ENCODE results near the gene GNAO1. TPM values are rescaled to one million over a fixed set of nuclear protein-coding genes. Genes with fewer than 3 reads are reported as not detected.

Gene GNAO1
- total and polyA plus RNA-seq, 9 of the 15 experiments (the other 6 are each of a cell fraction or from before 2014, with no cell fraction given) = 0.07 to 0.42 (median 0.08) TPM; not detected in 5

GRCh38 chr16:56238188-56238587, 46.9 kb downstream of the GNAO1 start (continued):
- TF ChIP-seq HBP1 (CRISPR knock-in tag; IDR thresholded peaks at IDR 0.05) = no peak

- Histone ChIP-seq H3K4me2 (ENCODE audit: insufficient read depth, low read length) (no peak overlapping the region), H4K20me1 (replicated peaks; ENCODE audit: control insufficient read depth, insufficient read depth, low read length) (no peaks in the 10 kb centered on the region), H3K27me3 (ENCODE audit: control insufficient read depth in 2 of 2, insufficient read depth in 2 of 2, low read length in 2 of 2) (peaks cover 4% of the 10 kb centered on the region in 2 experiments; a peak in 3 of 5 replicates), H3K4me3 (no peak overlapping the region), H3K9me3 (replicated peaks; ENCODE audit: control insufficient read depth, insufficient read depth, low read depth, low read length) (no peaks in the 10 kb centered on the region), H3K36me3 (ENCODE audit: control insufficient read depth, insufficient read depth, low read length) (no peaks in the 10 kb centered on the region), H3K4me1 (replicated peaks in 1 of 2; ENCODE audit: control insufficient read depth in 2 of 2, insufficient read depth in 2 of 2, low read length in 2 of 2) (peaks cover 4 to 7% of the 10 kb centered on the region in 2 experiments; a peak in 3 of 5 replicates), H3K9me1 (ENCODE audit: control insufficient read depth, insufficient read depth, low read length) (no peaks in the 10 kb centered on the region), H2AFZ (ENCODE audit: low read depth, low read length) (no peak overlapping the region), H3K9ac (ENCODE audit: insufficient read depth in 1 of 2, low read depth in 2 of 2, low read length in 2 of 2) (no peak overlapping the region), H3K79me2 (ENCODE audit: control insufficient read depth, insufficient read depth, low read length) (no peaks in the 10 kb centered on the region), H3K27ac (ENCODE audit: extremely low read depth, low read depth, low read length) (no peak overlapping the region)
- DNase-seq (ENCODE audit: extremely low read depth in 1 of 4, low spot score in 3 of 4) (no peak), ATAC-seq (no peak), FAIRE-seq (no peak)
- in situ Hi-C loops (cut with MboI) (no loop called here), intact Hi-C loops (cut with micrococcal nuclease) (no loop called here)
- ChIA-PET CTCF (ENCODE audit: low intra/inter-chr PET ratio) (no interaction called here), POLR2A (interaction anchor here (0.8 kb wide), 1 partner anchor 762 kb away, joined by 3 read pairs; no protein-coding TSS in a partner anchor)
- WGBS (ENCODE audit: insufficient coverage, low coverage, missing lambda C conversion rate) = 0% methylated on average over 2 of the region's 2 CpGs
- no TSS peak for BruUV-seq (replicated peaks)
- TF ChIP-seq RUNX1 (IDR thresholded peaks at IDR 0.05; ENCODE audit: low read depth) (no peak), ZBTB1 (CRISPR knock-in tag; IDR thresholded peaks at IDR 0.05; ENCODE audit: borderline replicate concordance, low read depth) (no peak), SNIP1 (IDR thresholded peaks at IDR 0.05; ENCODE audit: low read depth) (no peak), NCOA4 (IDR thresholded peaks at IDR 0.05; ENCODE audit: partially characterized antibody) (no peak), ZBTB33 (CRISPR knock-in tag; IDR thresholded peaks at IDR 0.05) (no peak), ZNF347 (CRISPR knock-in tag; IDR thresholded peaks at IDR 0.05; ENCODE audit: low read depth) (no peak), SRSF1 (IDR thresholded peaks at IDR 0.05; ENCODE audit: low read depth, low read length) (no peak), IRF1 (CRISPR knock-in tag; IDR thresholded peaks at IDR 0.05; ENCODE audit: borderline replicate concordance) (no peak), MCM7 (IDR thresholded peaks at IDR 0.05) (no peak), ZBTB11 (CRISPR knock-in tag; IDR thresholded peaks at IDR 0.05) (no peak), ZNF77 (CRISPR knock-in tag; IDR thresholded peaks at IDR 0.05) (no peak), ESRRA (IDR thresholded peaks at IDR 0.05; ENCODE audit: borderline replicate concordance, low read depth) (no peak), ZNF224 (CRISPR knock-in tag; IDR thresholded peaks at IDR 0.05) (no peak)
These were observed 50.3 kb downstream of the GNAO1 start for GRCh38 chr16:56241596-56241995.
